AG20443 (cell line): Measurements from ENCODE around the gene DLG1.
"Not testable (repeated sequence)": the region's sequence is repeated elsewhere in the genome, so short reads cannot be mapped to it uniquely, and the experiment has no call there.

Experiments
- DNase-seq: peaks from one replicate; pipeline ENCODE4 v3.0.0; 2012; ENCODE audit warnings: low spot score, mixed read lengths

The DLG1 gene

GRCh38 chr3:197242784-197243432 is 55.5 kb downstream of the DLG1 start:
- DNase-seq: no peak

DNA sequence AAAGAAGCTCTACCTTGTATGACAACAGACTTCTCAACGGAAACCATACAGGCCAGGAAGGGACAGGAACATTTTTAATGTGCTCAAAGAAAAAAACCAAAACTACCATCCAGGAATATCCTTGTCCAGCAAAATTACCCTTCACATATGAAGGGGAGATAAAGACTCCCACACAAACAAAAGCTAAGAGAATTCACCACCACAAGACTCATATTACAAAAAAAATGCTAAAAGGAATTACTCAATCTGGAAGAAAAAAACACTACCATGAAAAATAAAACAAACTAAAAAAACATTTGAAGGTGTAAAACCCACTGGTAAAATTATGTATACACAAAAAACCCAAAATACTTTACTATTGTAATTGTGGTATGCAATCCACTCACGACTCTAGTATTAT is 57.2 kb downstream of the DLG1 start:
- no peak for DNase-seq

DNA sequence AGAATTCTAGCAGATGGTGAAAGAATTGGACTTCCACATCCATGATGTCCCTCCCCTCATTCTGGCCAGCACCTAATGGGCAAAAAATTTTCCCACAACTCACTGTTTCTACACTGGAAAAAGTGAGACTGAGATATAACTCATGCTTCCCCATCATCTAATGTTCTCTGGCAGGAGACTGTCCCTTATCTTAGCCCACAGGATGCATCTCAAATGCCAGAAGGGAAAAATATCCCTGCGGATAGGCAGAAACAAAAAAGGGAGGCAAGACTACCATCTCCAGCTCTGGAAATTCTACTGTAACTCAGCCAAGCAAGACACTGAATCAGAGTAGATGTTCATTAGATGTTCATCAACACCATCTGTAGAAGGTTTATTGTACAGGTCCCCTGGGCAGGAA is 58.6 kb downstream of the DLG1 start:
- DNase-seq: no peak

DNA sequence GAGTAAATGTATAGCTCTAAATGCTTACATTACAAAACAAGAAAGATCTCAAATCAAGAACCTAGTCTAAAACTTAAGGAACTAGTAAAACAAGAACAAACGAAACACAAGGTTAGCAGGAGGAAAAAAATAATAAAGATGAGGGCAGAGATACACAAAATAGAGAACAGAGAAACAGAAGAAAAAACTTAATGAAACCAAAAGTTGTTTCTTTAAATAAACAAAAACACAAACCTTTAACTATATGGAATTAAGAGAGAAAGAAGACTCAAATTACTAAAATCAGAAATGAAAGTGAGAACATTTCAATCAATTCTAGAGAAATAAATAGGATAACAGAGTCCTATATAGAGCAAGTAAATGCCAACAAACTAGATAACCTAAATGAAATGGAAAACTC is 59.6 kb downstream of the DLG1 start:
- DNase-seq: no peak

DNA sequence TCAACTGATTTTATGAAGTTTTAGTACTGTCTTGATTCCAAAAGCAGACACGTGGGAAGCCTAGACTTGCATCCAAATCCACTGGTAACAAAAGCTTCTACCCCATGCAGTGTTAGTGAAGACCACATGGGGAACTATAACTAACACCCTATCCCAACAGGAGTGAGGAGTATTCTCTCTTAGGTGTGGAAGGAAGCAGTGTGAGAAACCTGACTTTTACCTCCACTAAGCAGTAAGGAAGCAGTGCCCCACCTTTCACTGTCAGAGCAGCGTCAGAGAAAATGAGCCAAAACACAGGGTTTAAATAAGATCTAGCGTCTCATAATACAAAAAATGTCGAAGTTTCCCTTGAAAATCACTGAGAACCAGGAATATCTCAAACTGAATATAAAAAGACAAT is 60.5 kb downstream of the DLG1 start:
- no peak for DNase-seq

GRCh38 chr3:197236362-197236761 is 62.0 kb downstream of the DLG1 start:
- no peak for DNase-seq

GRCh38 chr3:197234947-197235914 is 63.2 kb downstream of the DLG1 start:
- DNase-seq: no peak

DNA sequence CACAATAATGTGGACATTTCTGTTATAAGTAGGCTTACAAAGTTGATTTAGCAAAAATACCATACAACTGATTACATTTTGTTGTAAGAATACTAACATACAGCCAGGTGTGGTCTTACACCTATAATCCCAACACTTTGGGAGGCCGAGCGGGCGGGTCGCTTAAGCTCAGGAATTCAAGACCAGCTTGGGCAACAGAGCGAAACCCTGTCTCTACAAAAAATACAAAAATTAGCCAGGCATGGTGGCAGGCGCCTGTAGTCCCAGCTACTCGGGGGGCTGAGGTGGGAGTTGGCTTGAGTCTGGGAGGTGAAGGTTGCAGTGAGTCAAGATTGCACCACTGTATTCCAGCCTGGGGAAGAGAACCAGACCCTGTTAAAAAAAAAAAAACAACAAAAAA is 67.1 kb downstream of the DLG1 start:
- DNase-seq: no peak

DNA sequence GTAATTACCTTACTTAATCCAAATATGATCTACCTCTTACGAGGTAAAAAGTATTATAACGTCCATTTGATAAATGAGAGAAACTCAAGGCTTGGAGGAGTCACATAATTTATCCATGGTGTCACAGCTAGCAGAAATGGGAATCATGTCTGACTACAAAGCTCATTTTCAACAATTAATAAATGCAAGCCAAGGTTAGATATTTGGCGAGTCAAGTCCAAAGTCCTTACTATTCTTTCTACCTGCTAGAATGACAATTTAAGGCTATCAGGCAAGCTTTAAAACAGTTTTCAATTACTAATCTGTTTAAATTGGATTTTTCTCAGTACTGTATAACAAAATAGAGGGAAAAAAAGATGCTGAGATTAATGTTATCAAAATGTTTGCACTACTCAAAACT is 68.6 kb downstream of the DLG1 start:
- no peak for DNase-seq

DNA sequence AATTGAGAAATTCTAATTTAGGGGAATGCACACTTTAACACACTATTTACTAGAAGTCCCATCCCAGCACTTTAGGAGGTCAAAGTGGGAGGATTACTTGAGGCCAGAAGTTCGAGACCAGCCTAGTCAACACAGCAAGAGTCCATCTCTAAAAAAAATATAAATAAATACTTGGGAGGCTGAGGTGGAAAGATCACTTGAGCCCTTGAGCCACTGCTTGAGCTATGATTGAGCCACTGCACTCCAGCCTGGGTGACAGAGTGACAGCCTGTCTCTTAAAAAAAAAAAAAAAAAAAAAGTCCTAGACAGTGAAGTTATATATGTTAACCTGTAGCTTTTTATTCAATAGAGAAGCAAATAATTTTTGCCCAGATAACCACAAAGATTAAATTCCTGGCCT is 69.2 kb downstream of the DLG1 start:
- DNase-seq: no peak

DNA sequence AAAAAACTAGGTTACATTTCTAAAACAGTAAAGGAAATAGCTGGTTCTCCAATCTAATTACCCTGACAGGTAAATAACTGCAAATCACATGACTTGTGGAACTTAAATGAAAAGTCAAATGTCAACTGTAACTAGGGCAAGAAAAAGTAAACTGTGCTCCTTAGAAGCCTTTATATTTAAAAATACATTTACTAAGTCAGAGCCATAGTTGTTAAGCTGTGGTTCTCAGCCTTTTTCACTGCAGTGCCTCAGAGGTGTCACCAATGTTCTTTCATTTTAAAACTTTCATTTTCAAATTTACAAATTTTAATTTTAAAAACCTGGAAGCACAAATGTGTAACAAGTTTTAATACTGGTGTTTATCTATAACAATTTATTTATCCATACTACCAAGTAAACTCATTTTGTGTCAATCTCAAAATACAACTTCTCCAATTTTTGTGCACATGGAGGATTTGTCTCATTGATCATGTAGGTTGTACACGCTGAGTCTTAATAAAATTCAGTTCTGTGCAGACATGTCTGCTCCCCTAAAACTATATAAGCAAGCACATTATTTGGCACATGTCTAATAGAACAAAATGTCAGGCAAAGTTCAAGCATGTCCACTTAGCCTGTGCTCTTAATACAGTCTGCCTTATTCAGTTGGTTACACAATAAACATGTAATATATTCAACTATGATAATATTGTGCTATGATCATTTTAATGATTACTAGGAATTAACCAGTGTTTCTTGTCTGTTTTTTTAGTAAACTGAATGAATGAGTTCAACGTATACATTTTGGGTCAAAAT is 70.4 kb downstream of the DLG1 start:
- no peak for DNase-seq

DNA sequence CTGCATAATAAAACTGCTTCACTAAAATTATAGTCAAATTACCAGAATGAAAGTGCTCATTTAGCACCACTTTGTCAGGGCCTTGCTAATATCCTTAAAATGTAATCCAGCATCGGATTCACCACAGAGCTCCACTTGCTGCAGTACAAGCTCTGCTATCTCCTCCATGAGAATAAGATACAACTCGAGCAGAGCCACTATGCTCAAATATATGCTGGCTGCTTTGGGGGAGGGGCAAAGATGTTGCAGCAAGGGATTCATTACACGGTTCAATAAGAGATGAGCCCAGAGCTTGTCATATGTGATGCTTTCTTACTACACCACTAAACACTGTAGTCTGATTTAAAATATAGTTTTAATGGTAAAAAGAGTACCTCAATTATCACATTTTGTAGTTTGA is 72.2 kb downstream of the DLG1 start:
- DNase-seq: no peak

DNA sequence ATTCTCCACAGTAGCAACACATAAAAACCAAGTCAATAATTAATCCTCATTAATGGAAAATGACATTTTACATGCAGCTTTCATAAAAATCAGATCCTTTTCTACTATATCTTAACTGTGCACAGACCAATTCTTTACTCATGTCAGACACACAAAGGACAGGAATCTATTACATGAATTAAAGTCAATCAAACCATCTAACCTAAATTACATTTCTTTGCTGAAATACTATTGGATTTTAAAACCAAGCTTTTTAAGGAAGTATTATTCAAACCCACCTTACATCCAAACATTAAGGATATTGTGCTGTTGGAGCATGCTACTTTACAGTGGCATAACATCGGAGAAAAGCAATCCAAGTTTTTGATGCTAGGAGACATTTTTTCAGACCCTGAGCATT is 72.8 kb downstream of the DLG1 start:
- DNase-seq: no peak

- peak; percentile 60 for DNase-seq
Measured at GRCh38 chr3:197224034-197224444, 74.4 kb downstream of the DLG1 start.

DNA sequence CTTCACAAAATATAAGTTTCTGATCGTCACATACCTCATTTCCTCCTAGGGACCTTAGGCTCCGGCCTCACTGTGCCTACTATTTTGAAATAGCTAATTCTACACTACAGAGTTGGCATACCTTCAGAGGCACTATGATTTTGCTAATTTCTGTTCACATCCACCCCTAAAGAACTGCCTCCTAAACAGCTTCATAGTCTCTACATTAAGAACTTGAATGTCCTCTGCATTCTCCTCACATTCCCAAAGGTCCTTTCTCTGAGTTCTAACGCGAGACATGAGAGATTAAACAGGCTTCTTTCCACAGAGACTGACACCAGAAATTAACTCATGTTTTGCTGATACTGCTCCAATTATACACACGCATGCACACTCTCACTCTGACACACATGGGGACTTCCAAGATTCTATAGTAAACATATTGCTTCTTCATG is 75.5 kb downstream of the DLG1 start:
- DNase-seq: peak; percentile 14

- DNase-seq: no peak
Measured at GRCh38 chr3:197219619-197220018, 78.8 kb downstream of the DLG1 start.

GRCh38 chr3:197218210-197218609 is 80.2 kb downstream of the DLG1 start:
- no peak for DNase-seq

- no peak for DNase-seq
Measured at GRCh38 chr3:197216914-197217313, 81.5 kb downstream of the DLG1 start.

- peak; percentile 30 for DNase-seq
Measured at GRCh38 chr3:197216169-197216860, 82.1 kb downstream of the DLG1 start.

DNA sequence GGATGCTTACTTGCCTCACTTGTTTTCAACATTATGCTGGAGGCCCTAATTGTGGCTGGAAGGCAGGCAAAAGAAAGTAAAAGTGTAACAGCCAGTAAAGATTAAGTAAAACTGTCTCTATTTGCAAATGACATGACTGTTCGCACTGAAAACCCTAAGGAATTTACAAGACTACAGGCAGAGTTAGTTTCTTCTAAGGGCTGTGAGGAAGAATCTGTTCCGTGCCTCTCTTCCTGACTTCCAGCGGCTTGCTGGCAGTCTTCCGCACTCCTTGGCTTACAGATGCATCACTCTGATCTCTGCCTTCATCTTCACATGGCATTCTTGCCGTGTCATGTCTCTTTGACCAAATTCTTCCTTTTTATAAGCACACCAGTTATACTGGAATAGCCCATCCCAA is 86.1 kb downstream of the DLG1 start:
- DNase-seq: peak; percentile 19

DNA sequence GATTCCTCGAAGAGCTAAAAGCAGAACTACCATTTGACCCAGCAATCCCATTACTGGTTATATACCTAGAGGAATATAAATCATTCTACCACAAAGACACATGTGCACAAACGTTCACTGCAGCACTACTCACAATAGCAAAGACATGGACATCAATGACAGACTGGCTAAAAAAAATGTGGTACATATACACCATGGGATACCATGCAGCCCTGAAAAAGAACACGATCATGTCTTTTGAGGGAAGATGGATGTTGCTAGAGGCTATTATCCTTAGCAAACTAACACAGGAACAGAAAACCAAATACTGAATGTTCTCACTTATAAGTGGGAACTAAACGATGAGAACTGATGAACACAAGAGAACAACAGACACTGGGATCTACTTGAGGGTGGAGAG is 86.7 kb downstream of the DLG1 start:
- DNase-seq: not testable (repeated sequence)
